NOMO-1 treated with dmso at 0.1 percent for 144 hours (cell line): Measurements from ENCODE around the gene KCNN3.
"Not testable (repeated sequence)": the region's sequence is repeated elsewhere in the genome, so short reads cannot be mapped to it uniquely, and the experiment has no call there.

ENCODE experiments used
- DNase-seq: peaks from one replicate; lab custom pipeline; 2025; ENCODE audit not compliant: unreplicated experiment; lab: John Stamatoyannopoulos, UW

The KCNN3 gene

DNA sequence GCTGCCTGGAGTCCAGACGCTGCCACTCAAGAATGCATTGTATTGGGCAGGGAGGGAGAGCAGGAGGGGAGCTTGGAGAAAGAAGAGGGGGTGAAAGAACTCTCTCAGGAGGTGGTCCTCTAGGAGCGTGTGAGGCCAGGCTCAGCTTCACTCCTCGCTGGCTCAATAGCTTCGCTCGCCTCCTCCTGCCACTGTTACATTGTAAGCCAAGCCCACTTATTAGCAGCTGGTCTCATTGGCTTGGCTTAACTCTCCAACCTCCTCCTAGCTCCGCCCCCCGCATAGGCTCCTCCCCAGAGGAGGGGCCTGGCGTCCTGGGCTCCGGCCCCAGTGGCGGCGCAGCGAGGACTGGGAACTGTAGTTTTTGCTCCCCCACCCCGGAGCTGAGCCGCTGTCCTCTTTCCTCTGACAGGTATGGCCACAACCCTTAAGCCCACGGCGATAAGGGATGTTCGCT, at the start of gene KCNN3:
Gene KCNN3 (minus strand): TSS at position 167 of the 457 bp plus-strand sequence. CDS start 317 bp downstream, outside the sequence.
- peak; percentile 80 for DNase-seq

DNA sequence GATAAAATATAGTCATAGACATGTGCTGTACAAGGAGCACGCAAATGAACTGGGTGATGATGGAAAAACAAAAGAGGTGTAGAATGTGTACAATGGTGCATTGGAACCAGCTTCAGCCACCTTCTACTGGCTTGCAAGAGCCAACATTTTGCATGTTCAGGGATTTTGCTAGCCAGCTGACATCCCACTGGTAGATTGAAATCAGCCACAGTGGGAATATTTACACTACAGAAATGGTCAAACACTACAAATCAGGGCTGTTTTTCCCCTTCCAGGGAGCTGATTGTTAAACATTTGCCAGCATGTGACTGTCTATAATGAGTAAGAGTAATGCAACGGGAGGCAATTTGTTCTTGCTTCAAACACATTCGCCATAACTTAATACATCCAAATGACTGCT, 43.2 kb upstream of the KCNN3 start:
- DNase-seq: no peak

DNA sequence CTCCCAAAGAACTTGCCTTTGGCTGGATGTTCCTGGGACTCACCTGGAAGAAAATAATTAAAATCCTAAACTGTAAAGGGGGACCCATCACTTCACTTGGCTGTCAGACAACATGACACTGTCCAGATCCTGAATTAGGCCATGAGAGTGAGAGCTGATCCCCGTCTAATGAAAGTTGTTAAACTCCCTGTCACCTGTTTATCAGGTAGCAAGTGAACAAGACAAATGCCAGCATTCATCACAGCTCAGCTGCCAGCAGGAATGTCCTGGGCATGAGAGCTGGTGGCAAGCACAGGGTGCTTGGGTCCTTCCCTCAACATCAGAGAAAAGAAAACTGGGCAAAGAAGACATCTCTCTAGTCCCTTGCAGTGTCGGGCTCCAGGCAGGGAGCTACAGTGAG, 42.7 kb upstream of the KCNN3 start:
- DNase-seq: no peak

DNA sequence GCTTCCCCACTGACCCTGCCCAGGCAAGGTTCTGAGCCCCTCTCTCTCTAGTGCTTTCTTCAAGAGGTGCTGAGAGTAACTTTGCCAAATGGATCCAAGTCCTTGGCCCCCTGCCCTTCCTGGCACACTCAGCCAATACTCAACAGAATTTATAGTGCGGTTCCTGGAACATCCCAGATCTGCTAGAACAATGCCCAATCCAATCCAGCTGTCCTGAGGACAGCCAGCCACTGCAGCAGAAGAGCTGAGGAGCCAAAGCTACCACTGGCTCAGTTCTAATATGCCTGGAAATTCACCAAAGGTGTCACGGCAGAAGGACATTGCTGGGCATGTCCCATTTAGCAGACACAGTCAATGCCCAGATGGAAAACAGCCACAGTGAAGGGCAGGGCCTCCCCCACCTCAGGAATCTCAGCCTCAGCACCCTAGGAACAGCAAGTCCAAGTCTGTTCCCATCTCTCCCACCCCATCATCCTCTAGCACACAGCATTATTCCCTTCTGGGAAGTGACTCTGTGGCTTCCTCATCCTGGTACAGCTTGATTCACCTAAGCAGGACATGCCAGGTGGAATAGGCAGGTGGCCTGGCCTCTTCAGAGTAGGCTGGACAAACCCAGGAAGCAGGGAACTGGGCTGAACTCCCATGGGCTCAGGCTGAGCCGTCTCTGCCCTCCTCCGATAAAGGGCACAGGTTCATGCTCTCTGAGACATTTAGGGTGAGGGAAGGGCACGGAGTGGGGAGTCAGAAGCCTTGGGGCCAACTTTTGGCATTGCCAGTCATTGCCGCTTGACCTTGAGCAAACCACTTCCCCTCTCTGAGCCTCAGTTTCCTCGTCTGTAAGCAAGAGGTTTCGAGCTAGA, 41.8 kb upstream of the KCNN3 start:
- DNase-seq: no peak

DNA sequence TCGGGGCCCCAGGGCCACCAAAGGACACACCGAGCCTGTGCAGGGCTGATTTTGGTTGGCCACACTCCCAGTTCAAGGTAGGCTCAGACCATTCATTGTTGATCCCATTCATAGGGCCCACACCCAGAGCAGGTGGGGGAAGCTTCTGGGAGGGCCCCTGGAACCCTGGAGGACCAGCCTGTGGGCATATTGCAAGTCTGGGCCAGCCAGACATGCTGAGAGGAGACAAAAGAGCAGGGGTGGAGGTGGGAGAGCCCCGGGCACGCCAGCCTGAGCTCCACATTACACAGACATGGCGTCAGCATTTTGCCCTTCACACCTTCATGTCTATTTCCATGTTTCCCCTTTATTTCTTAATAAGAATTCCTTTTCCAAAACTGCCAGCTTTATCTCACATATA, 40.8 kb upstream of the KCNN3 start:
- no peak for DNase-seq

DNA sequence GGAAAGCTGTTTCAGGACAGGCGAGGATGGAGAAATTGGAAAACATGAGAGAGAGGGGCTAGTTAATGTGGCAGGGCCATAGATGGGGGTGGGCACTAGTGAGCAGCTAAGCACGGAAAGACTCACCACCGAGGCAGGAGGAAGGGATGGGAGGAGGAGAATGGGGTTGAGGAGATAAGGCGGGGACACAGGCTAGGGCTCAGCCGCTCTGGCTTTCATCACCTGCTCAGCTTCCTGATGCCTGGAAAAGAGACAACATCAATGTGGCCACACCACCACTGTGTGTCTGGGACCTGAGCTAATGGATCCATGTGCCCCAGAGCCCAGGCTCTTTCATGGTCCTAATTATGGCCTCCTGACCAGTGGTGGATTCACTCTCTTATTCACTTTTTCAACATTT, 38.9 kb upstream of the KCNN3 start:
- no peak for DNase-seq

DNA sequence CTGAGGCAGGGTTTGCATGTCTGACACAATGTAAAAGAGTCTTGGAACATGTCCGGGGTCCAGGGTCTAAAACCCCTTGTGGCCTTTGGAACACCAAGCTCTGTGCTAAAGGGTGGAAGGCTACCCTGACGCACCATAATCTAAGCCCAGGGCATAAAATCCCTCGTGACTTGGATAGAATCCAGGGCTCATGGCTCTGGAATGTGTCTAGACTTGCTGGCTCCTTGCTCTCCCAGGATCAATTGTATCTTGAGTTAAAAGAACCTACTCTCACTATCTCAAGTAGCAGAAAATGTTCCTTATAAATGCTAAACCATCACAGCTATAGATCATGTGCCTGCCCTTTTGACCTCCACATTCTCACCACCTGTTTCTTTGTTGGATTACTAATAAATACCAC, 38.0 kb upstream of the KCNN3 start:
- not testable (repeated sequence) for DNase-seq

DNA sequence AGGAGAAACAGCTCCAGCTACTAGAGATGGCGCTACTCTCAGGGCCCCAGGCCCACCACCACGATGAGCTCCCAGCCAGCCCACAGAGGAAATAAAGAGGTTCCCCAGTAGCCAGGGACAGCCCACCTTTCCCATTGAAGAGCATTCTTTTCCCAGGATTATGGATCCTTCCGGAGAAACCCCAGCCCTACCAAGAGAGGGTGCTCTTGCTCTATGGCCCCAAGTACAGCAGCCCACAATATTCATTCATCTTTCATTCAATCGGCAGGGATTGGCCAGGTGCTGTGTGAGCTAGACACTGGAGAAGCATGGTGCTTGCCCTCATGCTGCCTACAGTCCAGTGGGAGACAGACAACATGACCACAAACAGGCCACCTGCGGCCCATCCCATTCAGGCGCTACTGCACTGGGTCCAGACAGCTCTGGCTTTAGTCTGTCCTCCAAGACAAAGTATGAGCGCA, 36.6 kb upstream of the KCNN3 start:
- DNase-seq: no peak

DNA sequence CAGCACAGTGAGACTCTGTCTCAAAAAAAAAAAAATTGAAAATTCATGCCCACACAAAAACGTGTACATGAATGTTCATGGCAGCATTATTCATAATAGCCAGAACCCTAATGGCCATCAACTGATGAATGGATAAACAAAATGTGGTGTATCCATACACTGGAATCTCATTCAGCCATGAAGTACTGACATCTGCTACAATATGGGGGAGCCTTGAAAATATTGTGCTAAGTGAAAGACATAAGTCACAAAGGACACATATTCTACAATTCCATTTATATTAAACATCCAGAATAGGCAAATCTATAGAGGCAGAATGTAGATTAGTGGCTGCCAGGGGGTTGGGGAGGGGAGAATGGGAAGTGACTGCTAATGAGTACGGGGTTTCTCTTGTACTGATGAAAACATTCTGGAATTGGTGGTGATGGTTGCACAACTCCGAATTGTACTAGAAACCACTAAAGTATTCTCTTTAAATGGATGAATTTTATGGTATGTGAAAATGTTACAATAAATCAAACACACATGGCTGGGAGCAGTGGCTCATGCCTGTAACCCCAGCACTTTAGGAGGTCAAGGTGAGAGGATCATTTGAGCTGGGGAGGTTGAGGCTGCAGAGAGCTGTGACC, 33.0 kb upstream of the KCNN3 start:
- DNase-seq: no peak

DNA sequence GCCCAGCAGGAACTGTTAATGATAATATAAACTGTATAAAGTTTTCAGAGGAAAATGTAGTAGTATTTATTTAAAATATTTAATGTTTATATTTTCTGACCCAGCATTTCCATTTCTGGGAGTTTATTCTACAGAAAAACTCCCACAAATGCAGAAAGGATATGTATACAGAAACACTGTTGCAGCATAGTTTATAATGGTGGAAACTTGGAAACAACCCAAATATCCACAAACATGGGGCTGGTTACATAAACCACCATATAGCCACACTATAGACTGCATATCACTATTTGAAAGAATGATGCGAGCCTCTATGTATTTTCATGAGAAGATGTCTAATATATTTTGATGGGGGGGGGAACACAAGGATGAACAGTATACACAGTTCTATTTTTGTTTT, 31.5 kb upstream of the KCNN3 start:
- no peak for DNase-seq

DNA sequence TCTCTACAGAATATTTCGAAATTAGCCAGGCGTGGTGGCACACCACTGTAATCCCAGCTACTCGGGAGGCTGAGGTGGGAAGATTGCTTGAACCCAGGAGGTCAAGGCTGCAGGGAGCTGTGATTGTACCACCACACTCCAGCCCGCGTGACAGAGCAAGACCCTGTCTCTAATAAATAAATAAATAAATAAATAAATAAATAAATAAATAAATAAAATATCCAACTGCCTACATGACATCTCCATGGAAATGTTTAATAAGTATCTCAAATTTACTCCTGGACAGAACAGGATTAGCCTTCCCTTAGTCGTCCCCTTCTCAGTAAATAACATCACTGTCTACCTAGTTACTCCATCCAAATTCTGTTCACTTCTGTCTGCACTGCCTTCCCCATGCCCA, 29.0 kb upstream of the KCNN3 start:
- no peak for DNase-seq

DNA sequence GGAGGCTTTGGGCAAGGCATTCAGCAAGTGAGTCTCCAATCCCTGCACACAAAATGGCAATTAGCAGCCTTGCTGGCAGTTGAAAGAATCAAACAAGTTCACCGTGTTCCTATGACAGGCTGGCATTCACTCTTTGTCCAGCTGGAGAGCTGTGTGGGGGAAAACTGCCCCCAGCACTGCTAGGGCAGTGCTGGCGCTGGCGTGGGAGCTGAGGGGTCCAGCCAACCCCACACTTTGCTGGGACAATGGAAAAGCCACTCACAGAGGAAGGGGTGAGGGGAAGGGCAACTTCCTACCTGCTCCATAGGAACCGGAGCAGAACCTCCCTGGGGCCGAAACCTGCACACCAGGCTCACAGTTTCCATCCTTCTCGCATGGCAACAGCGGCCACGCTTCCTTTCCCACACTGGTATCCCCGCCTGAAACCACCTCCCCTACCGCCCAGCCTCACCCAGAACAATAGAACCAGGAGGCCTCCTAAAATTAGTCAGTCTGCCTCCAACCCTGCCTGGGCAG, 26.7 kb upstream of the KCNN3 start:
- no peak for DNase-seq

DNA sequence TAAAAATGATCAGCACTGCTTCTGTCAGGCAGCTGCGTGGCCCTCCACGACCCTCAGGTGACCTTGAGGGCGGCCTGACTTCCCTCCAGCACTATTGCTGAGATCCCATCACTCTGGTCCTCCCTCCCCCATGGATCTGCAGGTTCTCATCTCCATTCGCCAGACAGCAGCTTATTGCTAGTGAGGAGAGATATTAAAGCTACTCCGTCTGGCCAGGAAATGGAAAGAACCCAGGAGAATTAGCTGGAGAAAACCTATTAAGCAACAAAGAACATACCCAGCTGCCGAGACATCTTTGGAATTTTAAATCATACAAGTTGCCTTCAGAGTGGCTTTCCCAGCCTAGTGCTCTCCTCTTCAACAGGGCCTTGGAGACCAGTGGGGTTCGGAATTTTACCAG, 25.7 kb upstream of the KCNN3 start:
- no peak for DNase-seq

DNA sequence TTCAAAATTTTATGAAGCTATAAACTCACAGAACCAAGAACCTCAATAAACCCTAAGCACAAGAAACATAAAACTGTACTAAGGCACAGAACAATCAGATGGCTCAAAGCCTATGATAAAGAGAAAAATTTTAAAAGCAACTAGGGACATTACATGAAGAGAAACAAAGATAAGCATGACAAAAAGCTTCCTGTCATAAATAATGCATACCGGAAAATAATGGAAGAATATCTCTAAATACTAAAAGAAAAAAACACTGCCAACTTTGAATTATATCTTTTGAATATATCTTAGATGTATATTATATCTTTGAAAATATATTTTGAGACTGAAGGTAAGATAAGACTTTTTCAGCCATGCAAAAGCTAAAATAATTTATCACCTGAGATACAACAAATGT, 21.4 kb upstream of the KCNN3 start:
- no peak for DNase-seq

DNA sequence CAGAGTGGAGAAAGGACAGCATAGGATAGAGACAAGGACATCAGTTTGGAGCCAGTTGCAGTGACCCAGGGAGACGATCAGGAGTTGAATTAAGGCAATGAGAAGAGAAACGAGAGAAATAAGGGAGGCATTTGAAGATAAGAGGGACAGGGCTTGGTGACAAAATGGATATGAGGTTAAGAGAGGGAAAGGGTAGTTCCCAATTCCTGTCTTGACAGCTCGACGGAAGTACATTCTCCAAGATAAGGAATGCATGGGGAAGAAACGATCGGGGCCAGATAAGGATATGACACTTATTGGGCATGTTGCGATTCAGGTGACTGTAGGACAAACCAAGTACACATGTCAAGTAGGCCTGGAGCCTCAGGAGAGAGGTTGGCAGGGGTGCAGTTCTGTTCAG, 18.7 kb upstream of the KCNN3 start:
- DNase-seq: no peak

DNA sequence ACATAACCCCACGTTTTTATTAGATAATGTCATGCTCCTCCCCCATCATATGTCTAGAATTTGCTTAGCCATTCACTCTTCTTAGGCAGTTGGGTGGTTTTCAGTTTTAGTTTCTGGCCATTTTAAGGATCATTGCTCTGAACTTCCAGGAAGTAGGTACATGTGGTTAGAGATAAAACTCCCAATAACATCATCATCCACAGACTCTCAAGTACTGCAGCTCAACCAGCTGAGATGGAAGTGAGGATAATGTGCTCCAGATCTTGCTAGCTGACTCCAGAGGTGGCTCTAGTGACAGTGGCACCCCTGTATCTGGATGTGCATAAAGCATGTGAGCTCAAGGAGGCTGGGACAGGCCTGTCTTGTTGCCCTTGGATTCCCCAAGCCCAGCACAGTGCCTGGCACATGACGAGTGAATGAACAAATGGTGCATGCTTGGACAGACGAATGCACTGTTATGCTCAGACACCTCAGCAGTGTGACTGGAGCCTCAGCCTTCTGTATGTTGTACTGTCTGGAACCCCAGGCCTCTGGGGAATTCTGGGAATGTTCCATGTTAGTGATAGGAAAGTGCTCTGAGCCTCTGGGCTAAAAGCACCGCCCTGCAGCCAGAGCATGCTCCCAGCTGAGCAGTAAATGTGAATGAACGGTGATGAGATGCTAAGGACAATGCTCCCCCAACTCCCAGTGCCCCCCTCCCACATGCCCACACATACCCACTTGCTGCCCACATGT, 16.4 kb upstream of the KCNN3 start:
- DNase-seq: no peak

DNA sequence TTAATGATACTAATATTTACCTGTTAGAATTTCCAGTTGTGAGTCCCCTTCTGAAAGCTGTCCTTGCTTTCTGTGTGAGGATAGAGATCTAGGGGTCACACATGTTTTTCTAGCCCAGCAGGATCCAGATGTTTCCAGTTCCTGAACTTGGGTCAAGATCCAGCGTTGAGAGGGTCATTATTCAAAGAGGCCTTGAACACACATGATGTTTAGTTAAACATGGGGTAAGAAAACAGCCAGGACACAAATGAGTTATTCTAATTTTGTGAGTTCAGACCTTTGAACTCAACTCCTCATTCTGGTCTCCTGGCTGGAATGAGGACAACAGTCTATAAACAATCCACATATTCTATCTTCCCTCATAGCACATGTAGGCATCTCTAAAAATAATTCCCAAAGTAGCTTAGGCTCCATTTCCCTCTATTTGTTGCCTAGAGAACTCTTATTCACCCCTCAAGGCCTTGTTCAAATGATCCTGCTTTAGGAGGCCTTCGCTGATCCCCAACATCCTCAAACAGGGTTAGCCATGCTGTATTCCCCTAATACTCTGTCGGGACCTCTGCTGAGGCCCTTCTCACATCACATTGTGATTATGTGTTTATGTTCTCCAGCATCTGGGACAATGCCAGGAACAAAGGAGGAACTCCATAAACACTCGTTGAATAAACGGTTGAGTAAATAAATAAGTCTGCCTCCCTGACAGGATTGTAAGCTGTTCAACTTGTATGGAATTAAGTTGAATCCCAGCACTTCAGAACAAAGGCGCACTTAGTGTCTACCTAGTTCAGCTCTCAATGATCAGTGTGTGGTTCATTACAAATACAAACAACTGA, 15.0 kb upstream of the KCNN3 start:
- DNase-seq: no peak

DNA sequence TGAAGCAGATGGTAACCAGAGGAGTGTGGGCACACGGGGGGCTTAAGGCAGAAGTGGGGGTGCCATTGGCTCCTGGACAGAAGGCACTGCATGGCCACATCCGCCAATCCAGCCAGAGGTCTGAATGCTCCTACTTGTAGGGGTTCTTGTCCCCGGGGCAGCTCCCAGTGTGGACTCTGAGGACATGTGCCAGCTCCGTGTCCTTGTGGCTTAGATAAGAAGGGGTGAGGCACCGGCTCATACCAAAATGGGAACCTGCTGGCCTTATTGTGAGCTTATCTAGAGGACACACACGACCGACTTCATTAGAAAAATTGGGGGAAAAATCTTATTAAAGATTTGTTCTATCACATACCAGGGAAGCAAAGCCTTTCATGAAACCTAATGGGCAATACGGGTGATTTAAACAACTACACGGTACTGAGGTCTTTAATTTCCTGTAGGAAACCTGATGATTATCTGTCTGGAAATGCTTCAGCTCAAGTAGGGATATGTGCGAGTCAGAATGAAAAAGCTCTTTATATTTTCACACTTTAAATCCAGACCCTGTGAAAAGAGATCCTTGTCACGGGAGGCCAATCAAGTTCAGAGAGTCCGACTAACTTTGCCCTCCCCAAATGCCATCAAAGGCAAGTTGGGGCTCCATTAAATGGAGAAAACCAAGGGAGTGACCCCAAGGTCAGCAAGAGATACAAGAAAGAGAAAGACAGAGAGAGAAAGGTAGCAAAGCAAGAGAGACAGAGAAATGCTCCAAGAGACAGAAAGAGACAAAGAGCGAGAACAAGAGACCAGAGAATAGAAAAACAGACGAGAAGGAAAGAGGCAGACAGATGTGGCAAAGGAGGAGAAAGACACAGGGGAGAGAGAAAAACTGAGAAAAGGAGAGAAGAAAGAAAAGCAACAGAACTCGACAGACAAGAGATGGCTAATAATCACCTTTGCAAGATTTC, 14.1 kb upstream of the KCNN3 start:
- no peak for DNase-seq

DNA sequence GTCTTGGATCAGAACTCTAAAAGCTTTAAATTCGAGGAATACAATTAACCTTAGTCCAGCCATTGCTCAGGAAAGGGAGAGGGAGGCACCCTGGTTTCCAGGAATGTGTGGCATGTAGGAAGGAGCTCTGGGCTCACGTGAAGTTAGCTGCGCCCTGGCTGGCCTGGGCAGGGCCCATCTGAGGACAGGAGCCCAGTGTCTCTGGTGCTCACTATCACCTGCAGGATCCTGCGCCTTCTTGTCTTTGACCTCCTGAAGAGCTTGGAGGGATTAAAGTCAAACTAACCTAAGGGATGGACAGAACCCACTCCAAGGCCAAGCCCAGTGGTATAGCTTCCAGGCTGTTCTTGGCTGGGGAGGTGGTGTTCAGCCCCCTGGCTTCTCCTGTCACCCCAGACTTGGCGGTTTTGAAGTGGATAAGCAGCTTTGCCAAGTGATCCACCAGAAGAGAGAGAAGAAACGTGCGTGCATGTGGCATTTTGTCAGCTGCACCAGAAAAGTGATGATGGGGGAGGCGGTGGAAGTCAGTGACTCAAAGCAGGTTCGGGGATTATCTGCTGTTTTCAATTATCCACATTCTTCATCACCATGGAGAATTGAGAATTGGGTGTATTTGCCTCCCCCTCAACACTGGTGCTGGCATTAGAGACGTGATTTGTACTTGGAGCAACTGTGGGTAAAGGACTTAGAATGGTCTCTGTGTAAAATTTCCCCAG, 11.9 kb upstream of the KCNN3 start:
- no peak for DNase-seq
